Measurements from ENCODE around the gene CRABP2.

DNA sequence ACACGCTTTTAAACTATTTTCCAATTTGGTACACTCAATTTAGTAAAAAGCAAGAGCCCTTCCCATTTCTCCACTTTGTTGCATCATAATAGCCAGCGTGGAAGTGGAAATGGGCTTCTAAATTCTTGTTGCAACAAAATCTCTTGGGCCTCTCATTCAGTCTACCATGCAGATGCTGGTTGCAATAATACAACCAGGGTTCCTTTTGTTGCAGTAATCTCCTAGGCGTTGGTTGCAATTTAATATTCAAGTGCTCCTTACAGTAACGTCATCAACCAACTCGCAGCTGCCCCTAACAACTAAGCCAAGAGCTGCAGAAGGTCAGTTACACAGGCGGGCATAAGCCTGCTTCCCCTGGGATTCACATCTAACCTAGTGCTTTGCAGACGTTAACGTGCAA is 48.8 kb upstream of the CRABP2 start:
- TF ChIP-seq, protein P1, sequence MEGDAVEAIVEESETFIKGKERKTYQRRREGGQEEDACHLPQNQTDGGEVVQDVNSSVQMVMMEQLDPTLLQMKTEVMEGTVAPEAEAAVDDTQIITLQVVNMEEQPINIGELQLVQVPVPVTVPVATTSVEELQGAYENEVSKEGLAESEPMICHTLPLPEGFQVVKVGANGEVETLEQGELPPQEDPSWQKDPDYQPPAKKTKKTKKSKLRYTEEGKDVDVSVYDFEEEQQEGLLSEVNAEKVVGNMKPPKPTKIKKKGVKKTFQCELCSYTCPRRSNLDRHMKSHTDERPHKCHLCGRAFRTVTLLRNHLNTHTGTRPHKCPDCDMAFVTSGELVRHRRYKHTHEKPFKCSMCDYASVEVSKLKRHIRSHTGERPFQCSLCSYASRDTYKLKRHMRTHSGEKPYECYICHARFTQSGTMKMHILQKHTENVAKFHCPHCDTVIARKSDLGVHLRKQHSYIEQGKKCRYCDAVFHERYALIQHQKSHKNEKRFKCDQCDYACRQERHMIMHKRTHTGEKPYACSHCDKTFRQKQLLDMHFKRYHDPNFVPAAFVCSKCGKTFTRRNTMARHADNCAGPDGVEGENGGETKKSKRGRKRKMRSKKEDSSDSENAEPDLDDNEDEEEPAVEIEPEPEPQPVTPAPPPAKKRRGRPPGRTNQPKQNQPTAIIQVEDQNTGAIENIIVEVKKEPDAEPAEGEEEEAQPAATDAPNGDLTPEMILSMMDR (IDR thresholded peaks at IDR 0.05; ENCODE audit: low read depth, low read length) = no peak
- TF ChIP-seq POLR2A (IDR thresholded peaks at IDR 0.05; ENCODE audit: extremely low read depth, insufficient read length) = no peak
- TF ChIP-seq, protein P2, sequence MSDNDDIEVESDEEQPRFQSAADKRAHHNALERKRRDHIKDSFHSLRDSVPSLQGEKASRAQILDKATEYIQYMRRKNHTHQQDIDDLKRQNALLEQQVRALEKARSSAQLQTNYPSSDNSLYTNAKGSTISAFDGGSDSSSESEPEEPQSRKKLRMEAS (IDR thresholded peaks at IDR 0.05; ENCODE audit: low read depth, low read length) = no peak
- TF ChIP-seq MYC (IDR thresholded peaks at IDR 0.05; ENCODE audit: low read depth, low read length) = no peak
